Mucosa of descending colon (tissue), 3 donors: Measurements from ENCODE around the gene SRSF7. TPM values are rescaled to one million over a fixed set of nuclear protein-coding genes. Genes with fewer than 3 reads are reported as not detected.
"Not testable (repeated sequence)": the region's sequence is repeated elsewhere in the genome, so short reads cannot be mapped to it uniquely, and the experiment has no call there.

Source experiments
- ATAC-seq: fragments of 200-7000 bp; cut with Tn5 transposase; one replicate; pipeline ENCODE4 v1.9.1; 2020; ENCODE audit warnings: mild to moderate bottlenecking, moderate library complexity
- DNase-seq, 3 donors: peaks; one replicate each; pipeline ENCODE4 v3.0.0-alpha.2; 2020
- H3K36me3 ChIP-seq: fragments of 200-600 bp; one replicate; pipeline ENCODE4 v1.8.0; 2021; ENCODE audit warnings: low read depth, mild to moderate bottlenecking
- H3K4me1 ChIP-seq: fragments of 200-600 bp; one replicate; pipeline ENCODE4 v1.8.0; 2021; ENCODE audit warnings: low read depth, mild to moderate bottlenecking
- H3K4me3 ChIP-seq: fragments of 200-600 bp; one replicate; pipeline ENCODE4 v1.8.0; 2021; ENCODE audit warnings: mild to moderate bottlenecking
- H3K9me3 ChIP-seq: fragments of 200-600 bp; one replicate; pipeline ENCODE4 v1.8.0; 2021; ENCODE audit warnings: mild to moderate bottlenecking
- CTCF ChIP-seq: fragments of 200-600 bp; IDR thresholded peaks from one replicate; pipeline ENCODE4 v1.8.0; 2022; ENCODE audit warnings: antibody characterized with exemption, mild to moderate bottlenecking
- intact Hi-C, 2 donors: fragments of 100-400 bp; cut with DNase I in 1 of 2; cut with micrococcal nuclease in 1 of 2; formaldehyde crosslinking; loops; one replicate each; pipeline versions ENCODE4 v1.11.0 to v1.11.1; 2022; cut with DNase I, micrococcal nuclease
- total RNA-seq, 3 donors: library from RNA; stranded (reverse); fragmentation: NEBNext Ultra II Directional in 2 of 3; extraction: Animal tissue kit (Norgen Biotek cat#: 25700) in 2 of 3; gene quantifications; one replicate each; pipeline versions ENCODE4 v1.2.1 to v1.2.4, GENCODE V29; 2021 to 2023
- donor health status: DM: no; HTN: no; CAD: no; lungs with moderate emphysema.
- donor health status: DM: no; HTN: no; CAD: no.
- donor health status: DM: no; HTN: yes; CAD: no.

SRSF7 gene
- total RNA-seq, 3 donors from 2014 or later: 91.3 to 130 (median 113) TPM

DNA sequence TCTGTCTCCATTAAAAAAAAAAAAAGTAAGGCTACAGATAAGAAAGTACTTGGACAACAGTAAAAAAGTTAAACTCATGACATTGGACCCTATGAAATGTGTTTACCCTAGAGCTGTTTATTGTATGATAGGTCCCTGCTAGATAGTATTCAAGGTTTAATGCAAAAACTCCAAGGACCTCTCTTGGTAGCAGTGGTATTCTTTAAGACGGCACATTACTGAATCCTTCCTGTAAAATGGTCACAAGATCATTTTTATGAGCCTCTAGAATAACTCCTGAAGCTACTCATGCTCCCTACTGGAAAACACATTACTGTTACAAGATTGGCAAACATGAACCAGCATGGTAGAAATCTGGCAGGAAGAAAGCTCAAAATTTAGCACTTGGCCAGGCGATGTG is 46.5 kb downstream of the SRSF7 start:
- TF ChIP-seq CTCF: no peak
- DNase-seq: no peak

GRCh38 chr2:38703336-38703735 is 47.8 kb downstream of the SRSF7 start:
- DNase-seq, H3K36me3 ChIP-seq, H3K4me3 ChIP-seq, intact Hi-C loops, H3K9me3 ChIP-seq, H3K4me1 ChIP-seq, ATAC-seq: not testable (repeated sequence)

More for the DNA sequence above, 46.5 kb downstream of the SRSF7 start:
- ATAC-seq: peak; percentile 59
- intact Hi-C loops: no loop called here
- Histone ChIP-seq H3K9me3 (no peaks in the 10 kb centered on the region), H3K4me3 (no peak overlapping the region), H3K36me3 (no peaks in the 10 kb centered on the region), H3K4me1 (peaks cover 10% of the 10 kb centered on the region)

DNA sequence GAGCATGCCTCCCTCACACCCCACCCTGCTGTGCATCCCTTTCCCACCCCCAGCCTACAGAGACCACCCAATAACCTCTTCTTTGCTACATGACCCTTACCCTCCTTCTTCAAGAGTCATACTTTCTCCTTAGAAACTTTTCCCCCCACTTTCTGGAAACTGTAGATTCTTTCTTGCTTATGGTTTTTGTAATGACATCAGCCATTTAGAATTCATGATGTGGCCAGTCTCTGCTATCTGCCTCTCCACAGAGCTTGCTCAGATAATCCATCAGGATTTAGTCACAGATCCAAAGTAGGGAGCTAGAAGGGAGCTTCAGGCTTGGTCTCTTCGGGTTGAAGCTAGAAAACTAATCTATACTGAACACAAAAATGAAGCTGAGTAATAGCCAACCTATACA is 48.7 kb downstream of the SRSF7 start:
- DNase-seq (no peak), ATAC-seq (no peak)
- TF ChIP-seq CTCF: no peak
- no peaks in the 10 kb centered on the region for H3K36me3 ChIP-seq
- peaks cover 10% of the 10 kb centered on the region for H3K4me1 ChIP-seq
- intact Hi-C loops: no loop called here
- no peaks in the 10 kb centered on the region for H3K9me3 ChIP-seq
- H3K4me3 ChIP-seq: no peak overlapping the region

GRCh38 chr2:38701542-38701941 is 49.6 kb downstream of the SRSF7 start:
- Histone ChIP-seq H3K4me3 (no peak overlapping the region), H3K4me1 (peaks cover 14% of the 10 kb centered on the region), H3K9me3 (no peaks in the 10 kb centered on the region), H3K36me3 (no peaks in the 10 kb centered on the region)
- intact Hi-C loops: no loop called here
- DNase-seq (no peak), ATAC-seq (peak; percentile 42)
- TF ChIP-seq CTCF: no peak

- H3K9me3 ChIP-seq: no peaks in the 10 kb centered on the region
- DNase-seq (peak in 1 of 3 donors; percentile 62), ATAC-seq (peak; percentile 67)
- no peak overlapping the region for H3K4me3 ChIP-seq
- peaks cover 14% of the 10 kb centered on the region for H3K4me1 ChIP-seq
- TF ChIP-seq CTCF: no peak
- H3K36me3 ChIP-seq: no peaks in the 10 kb centered on the region
- intact Hi-C loops: no loop called here
These were observed 50.2 kb downstream of the SRSF7 start for GRCh38 chr2:38700881-38701458.

- intact Hi-C loops: no loop called here
- Histone ChIP-seq H3K36me3 (no peaks in the 10 kb centered on the region), H3K9me3 (no peaks in the 10 kb centered on the region), H3K4me1 (peaks cover 14% of the 10 kb centered on the region), H3K4me3 (no peak overlapping the region)
- peak; percentile 45 for ATAC-seq
- no peak for TF ChIP-seq CTCF
- DNase-seq: peak in 1 of 3 donors; percentile 14
These were observed 50.9 kb downstream of the SRSF7 start for GRCh38 chr2:38700113-38700785.
